GM12892 (cell line): Measurements from ENCODE around the gene CLEC4G.
A peak's percentile ranks its signal among the peaks of the same experiment; 100 is the strongest.

ENCODE experiments used
- DNase-seq: peaks from one replicate; pipeline ENCODE4 v3.0.0; 2011; ENCODE audit not compliant: insufficient read length
- FAIRE-seq: peaks from 2 replicates; lab custom pipeline; 2011; peaks lifted over from hg19 to GRCh38; lab: Jason Lieb, UNC
- POLR2A ChIP-seq: IDR thresholded peaks from 2 replicates; pipeline ENCODE4 v1.6.1; 2011; ENCODE audit warnings: low read depth, low read length, control low read depth
- POLR2AphosphoS5 ChIP-seq: IDR thresholded peaks from 2 replicates; pipeline ENCODE4 v1.6.1; 2011; ENCODE audit warnings: low read depth, low read length, control low read depth
- TAF1 ChIP-seq: IDR thresholded peaks from 2 replicates; pipeline ENCODE4 v1.6.1; 2011; ENCODE audit warnings: low read depth, mild to moderate bottlenecking, control low read depth, low read length, borderline replicate concordance

Gene CLEC4G

DNA sequence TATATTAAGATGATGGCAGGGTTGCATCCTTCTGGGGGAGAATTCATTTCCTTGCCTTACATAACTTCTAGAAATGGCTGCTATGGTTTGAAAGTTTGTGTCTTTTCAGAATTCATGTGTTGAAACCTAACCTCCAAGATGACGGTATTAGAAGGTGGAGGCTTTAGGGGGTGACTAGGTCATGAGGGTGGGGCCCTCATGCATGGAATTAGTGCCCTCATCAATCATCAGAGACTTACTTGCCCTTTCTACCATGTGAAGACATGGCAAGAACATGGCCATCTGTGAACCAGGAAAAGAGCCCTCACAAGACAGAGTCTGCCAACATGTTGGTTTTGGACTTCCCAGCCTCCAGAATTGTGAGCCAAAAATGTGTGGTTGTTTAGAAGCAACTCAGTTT lies 15.1 kb downstream of the CLEC4G start:
- TF ChIP-seq TAF1: no peak
- TF ChIP-seq POLR2AphosphoS5: no peak
- TF ChIP-seq POLR2A: no peak
- DNase-seq (no peak), FAIRE-seq (no peak)

DNA sequence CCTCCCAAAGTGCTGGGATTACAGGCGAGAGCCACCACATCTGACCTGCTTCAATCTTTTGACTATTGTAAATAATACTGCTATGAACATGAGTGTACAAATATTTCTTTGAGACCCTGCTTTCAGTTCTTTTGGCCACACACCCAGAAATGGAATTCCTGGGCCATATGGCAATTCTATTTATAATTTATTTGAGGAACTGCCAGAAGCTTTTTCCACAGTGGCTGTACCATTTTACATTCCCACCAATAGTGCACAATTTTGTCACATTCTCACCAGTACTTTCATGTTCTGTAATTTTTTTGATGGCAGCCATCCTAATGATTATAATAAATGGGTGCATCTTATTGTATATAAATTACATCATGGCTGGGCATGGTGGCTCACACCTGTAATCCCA lies 16.2 kb downstream of the CLEC4G start:
- TF ChIP-seq POLR2AphosphoS5 (no peak), POLR2A (no peak), TAF1 (no peak)
- no peak for FAIRE-seq
- DNase-seq: no peak

- no peak for FAIRE-seq
- no peak for DNase-seq
- TF ChIP-seq TAF1: no peak
- TF ChIP-seq POLR2A: no peak
These were observed 21.3 kb downstream of the CLEC4G start for GRCh38 chr19:7710616-7711015.

DNA sequence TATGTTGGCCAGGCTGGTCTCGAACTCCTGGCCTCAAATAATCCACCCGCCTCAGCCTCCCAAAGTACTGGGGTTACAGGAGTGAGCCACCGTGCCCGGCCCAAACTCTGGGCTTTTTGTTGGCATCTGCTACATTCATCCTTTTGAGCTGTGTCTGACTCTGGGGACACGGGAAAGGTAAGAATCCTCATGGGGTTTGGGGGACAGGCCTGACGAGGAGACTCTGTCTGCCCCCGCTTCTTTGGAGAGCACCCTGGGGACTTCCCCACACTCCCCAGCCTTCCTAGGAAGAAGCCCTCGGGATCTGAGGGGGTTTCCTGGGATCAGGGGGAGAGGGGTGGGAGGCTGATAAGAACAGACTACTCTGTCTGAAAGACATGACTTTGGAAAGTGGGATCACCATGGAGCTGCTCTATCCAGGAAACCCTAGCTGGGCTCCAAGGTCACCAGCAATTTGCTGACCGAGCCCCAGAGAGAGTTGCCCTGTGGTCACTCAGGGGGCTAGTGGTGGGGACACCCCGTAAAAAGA lies 21.9 kb downstream of the CLEC4G start:
- TF ChIP-seq TAF1: no peak
- TF ChIP-seq POLR2AphosphoS5: no peak
- TF ChIP-seq POLR2A: no peak
- peak; percentile 63 for FAIRE-seq

DNA sequence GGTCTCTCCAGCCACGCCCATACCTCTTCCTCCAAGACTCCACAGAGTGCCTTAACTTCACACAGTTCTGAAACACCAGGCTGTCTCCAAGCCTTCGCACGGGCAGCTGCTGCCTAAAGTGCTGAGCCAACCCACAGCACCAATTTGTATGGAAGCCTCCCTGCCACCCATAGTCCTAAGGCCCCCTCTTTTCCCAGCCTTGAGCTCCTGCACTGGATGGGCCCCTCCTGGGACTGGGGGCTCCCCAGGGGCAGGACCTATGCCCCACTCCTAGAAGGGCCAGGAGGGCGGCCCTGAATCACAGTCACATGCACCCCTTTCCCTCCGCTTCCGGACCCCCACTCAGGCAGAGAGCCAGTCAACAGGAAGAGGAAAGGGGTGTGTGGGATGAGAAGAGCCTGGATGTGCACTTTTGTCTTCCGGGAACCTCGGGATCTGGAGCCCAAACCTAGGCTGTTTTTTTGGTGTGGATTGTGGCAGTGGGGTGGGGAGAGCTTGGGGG lies 24.9 kb downstream of the CLEC4G start:
- FAIRE-seq: no peak
- no peak for DNase-seq
- TF ChIP-seq POLR2A: no peak
- TF ChIP-seq POLR2AphosphoS5: no peak
- no peak for TF ChIP-seq TAF1

More for the DNA sequence above, 21.9 kb downstream of the CLEC4G start:
- DNase-seq: no peak

GRCh38 chr19:7706188-7706954 lies 25.5 kb downstream of the CLEC4G start:
- FAIRE-seq: no peak
- no peak for TF ChIP-seq POLR2AphosphoS5
- TF ChIP-seq POLR2A: no peak
- TF ChIP-seq TAF1: no peak
- no peak for DNase-seq

GRCh38 chr19:7705387-7706187 lies 26.3 kb downstream of the CLEC4G start:
- DNase-seq (peak; percentile 69), FAIRE-seq (peak; percentile 99)
- peak; percentile 61; the same call in 1 of the 2 replicates for TF ChIP-seq POLR2A
- peak; percentile 63; the same call in 1 of the 2 replicates for TF ChIP-seq POLR2AphosphoS5
- TF ChIP-seq TAF1: 0 out of 2 replicates have a peak, but pooled peaks have one; percentile 37

GRCh38 chr19:7704280-7705060 lies 27.4 kb downstream of the CLEC4G start:
- DNase-seq (no peak), FAIRE-seq (peak; percentile 56)
- TF ChIP-seq TAF1: no peak
- TF ChIP-seq POLR2AphosphoS5: no peak
- TF ChIP-seq POLR2A: no peak

DNA sequence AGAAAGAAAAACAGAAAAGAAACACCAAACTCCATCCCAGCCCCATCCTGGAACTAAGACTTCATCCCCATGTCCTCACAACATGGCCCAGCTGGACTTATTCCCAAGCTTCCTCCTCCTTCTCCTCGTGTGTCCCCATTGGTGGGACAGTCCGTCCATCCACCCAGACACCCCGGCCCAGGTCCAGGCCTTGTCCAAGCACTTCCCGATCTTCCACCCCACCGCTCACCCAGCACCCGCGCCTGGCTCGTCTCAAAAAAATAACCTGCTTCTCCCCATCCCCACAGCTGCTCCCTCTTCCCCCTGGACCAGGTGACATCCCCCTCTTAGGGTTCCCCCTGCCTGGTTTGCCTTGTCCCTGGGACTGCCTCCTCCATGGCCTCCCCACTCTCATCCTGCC lies 28.6 kb downstream of the CLEC4G start:
- TF ChIP-seq POLR2A (no peak), POLR2AphosphoS5 (no peak), TAF1 (no peak)
- DNase-seq: no peak
- no peak for FAIRE-seq

- peak; percentile 56 for DNase-seq
- no peak; the same call in 1 of the 2 replicates for TF ChIP-seq TAF1
- TF ChIP-seq POLR2A: peak; percentile 73
- TF ChIP-seq POLR2AphosphoS5: peak; percentile 80
- FAIRE-seq: peak; percentile 100
These were observed 30.1 kb downstream of the CLEC4G start, which contains the start of gene FCER2 for GRCh38 chr19:7701654-7702457. Gene FCER2, minus strand, starts transcription at chr19:7702131. Its CDS starts 2,371 bp downstream, at chr19:7699760.
